HUDEP-2 (cell line): Measurements from ENCODE around the gene C1orf94.

Experiments used
- DNase-seq, 76 experiments: peaks; one replicate each; lab custom pipeline; 2025; ENCODE audit not compliant: unreplicated experiment in 76 of 76; lab: John Stamatoyannopoulos, UW

C1orf94 gene

GRCh38 chr1:34250342-34250741, 73.6 kb downstream of the C1orf94 start:
- no peak for DNase-seq

- no peak for DNase-seq
Measured at GRCh38 chr1:34262023-34262853, 85.5 kb downstream of the C1orf94 start.

GRCh38 chr1:34262921-34263320, 86.2 kb downstream of the C1orf94 start:
- no peak for DNase-seq

- DNase-seq, result no peak
Measured at GRCh38 chr1:34263406-34263805, 86.7 kb downstream of the C1orf94 start.

- DNase-seq, result no peak
Measured at GRCh38 chr1:34265396-34265795, 88.7 kb downstream of the C1orf94 start.

GRCh38 chr1:34266127-34266951, 89.6 kb downstream of the C1orf94 start:
- DNase-seq, result no peak

- DNase-seq, result no peak
Measured at GRCh38 chr1:34267326-34267725, 90.6 kb downstream of the C1orf94 start.

- DNase-seq, result no peak
Measured at GRCh38 chr1:34268311-34268954, 91.7 kb downstream of the C1orf94 start.
